Measurements from ENCODE around the gene PNPT1. TPM values are rescaled to one million over a fixed set of nuclear protein-coding genes. Genes with fewer than 3 reads are reported as not detected.
A peak's percentile ranks its signal among the peaks of the same experiment; 100 is the strongest.

The PNPT1 gene
- total RNA-seq, 2 donors from 2014 or later, result 9.4 to 17.7 TPM

- DNase-seq (no peak), ATAC-seq (no peak)
- Mint-ChIP-seq H3K4me3 (no peak overlapping the region), H3K27me3 (no peaks in the 10 kb centered on the region), H3K27ac (no peak overlapping the region), H3K36me3 (ENCODE audit: low read depth) (no peaks in the 10 kb centered on the region), H3K4me1 (peaks cover 31% of the 10 kb centered on the region)
- no peaks in the 10 kb centered on the region for H3K9me3 ChIP-seq (ENCODE audit: control insufficient read depth, low read length, poor library complexity, severe bottlenecking)
These were observed 65.7 kb downstream of the PNPT1 start for GRCh38 chr2:55627915-55628314.

GRCh38 chr2:55621802-55622201 lies 71.8 kb downstream of the PNPT1 start:
- peaks cover 53% of the 10 kb centered on the region for H3K4me1 Mint-ChIP-seq
- H3K36me3 Mint-ChIP-seq (ENCODE audit: low read depth), result no peaks in the 10 kb centered on the region
- no peak overlapping the region for H3K4me3 Mint-ChIP-seq
- ATAC-seq (no peak), DNase-seq (no peak)
- no peaks in the 10 kb centered on the region for H3K9me3 ChIP-seq (ENCODE audit: control insufficient read depth, low read length, poor library complexity, severe bottlenecking)
- H3K27me3 Mint-ChIP-seq, result no peaks in the 10 kb centered on the region
- H3K27ac Mint-ChIP-seq, result no peak overlapping the region

- H3K4me3 Mint-ChIP-seq, result no peak overlapping the region
- no peak overlapping the region for H3K27ac Mint-ChIP-seq
- ATAC-seq, result no peak
- DNase-seq, result no peak
- H3K36me3 Mint-ChIP-seq (ENCODE audit: low read depth), result no peaks in the 10 kb centered on the region
- no peaks in the 10 kb centered on the region for H3K27me3 Mint-ChIP-seq
- no peaks in the 10 kb centered on the region for H3K9me3 ChIP-seq (ENCODE audit: control insufficient read depth, low read length, poor library complexity, severe bottlenecking)
- H3K4me1 Mint-ChIP-seq, result peaks cover 52% of the 10 kb centered on the region
These were observed 73.4 kb downstream of the PNPT1 start for GRCh38 chr2:55620123-55620779.

- no peaks in the 10 kb centered on the region for H3K36me3 Mint-ChIP-seq (ENCODE audit: low read depth)
- H3K4me1 Mint-ChIP-seq, result peaks cover 48% of the 10 kb centered on the region
- H3K27ac Mint-ChIP-seq, result no peak overlapping the region
- DNase-seq (peak; percentile 22 to 35 (median 33)), ATAC-seq (peak; percentile 12)
- H3K4me3 Mint-ChIP-seq, result no peak overlapping the region
- H3K27me3 Mint-ChIP-seq, result no peaks in the 10 kb centered on the region
- no peaks in the 10 kb centered on the region for H3K9me3 ChIP-seq (ENCODE audit: control insufficient read depth, low read length, poor library complexity, severe bottlenecking)
These were observed 75.2 kb downstream of the PNPT1 start for GRCh38 chr2:55618275-55619055.

GRCh38 chr2:55618025-55618274 lies 75.7 kb downstream of the PNPT1 start:
- Mint-ChIP-seq H3K27me3 (no peaks in the 10 kb centered on the region), H3K4me1 (peaks cover 44% of the 10 kb centered on the region)
- no peak for ATAC-seq

GRCh38 chr2:55617175-55618024 lies 76.2 kb downstream of the PNPT1 start, which contains the start of gene PPP4R3B:
PPP4R3B (minus strand) TSS chr2:55617622; CDS start chr2:55617285, 337 bp downstream.
- no peaks in the 10 kb centered on the region for H3K27me3 Mint-ChIP-seq
- no peak within 1 kb of the TSS for H3K27ac Mint-ChIP-seq
- no peaks in the 10 kb centered on the region for H3K36me3 Mint-ChIP-seq (ENCODE audit: low read depth)
- DNase-seq (peak; percentile 97 to 99 (median 98)), ATAC-seq (peak; percentile 85)
- H3K9me3 ChIP-seq (ENCODE audit: control insufficient read depth, low read length, poor library complexity, severe bottlenecking), result no peaks in the 10 kb centered on the region
- H3K4me1 Mint-ChIP-seq, result peaks cover 40% of the 10 kb centered on the region
- H3K4me3 Mint-ChIP-seq, result no peak within 1 kb of the TSS

More at GRCh38 chr2:55618025-55618274, 75.7 kb downstream of the PNPT1 start:
- DNase-seq, result no peak
- H3K36me3 Mint-ChIP-seq (ENCODE audit: low read depth), result no peaks in the 10 kb centered on the region
- H3K4me3 Mint-ChIP-seq, result no peak overlapping the region
- no peak overlapping the region for H3K27ac Mint-ChIP-seq
- no peaks in the 10 kb centered on the region for H3K9me3 ChIP-seq (ENCODE audit: control insufficient read depth, low read length, poor library complexity, severe bottlenecking)

- peak; percentile 33 for ATAC-seq
- no peak overlapping the region for H3K4me3 Mint-ChIP-seq
- H3K36me3 Mint-ChIP-seq (ENCODE audit: low read depth), result no peaks in the 10 kb centered on the region
- H3K27me3 Mint-ChIP-seq, result no peaks in the 10 kb centered on the region
- peak in 2 of 3 donors; percentile 35 to 43 for DNase-seq
- H3K9me3 ChIP-seq (ENCODE audit: control insufficient read depth, low read length, poor library complexity, severe bottlenecking), result no peaks in the 10 kb centered on the region
- H3K4me1 Mint-ChIP-seq, result peaks cover 34% of the 10 kb centered on the region
- H3K27ac Mint-ChIP-seq, result no peak overlapping the region
These were observed 77.0 kb downstream of the PNPT1 start for GRCh38 chr2:55616551-55617174.

GRCh38 chr2:55611997-55612396 lies 81.6 kb downstream of the PNPT1 start:
- H3K4me1 Mint-ChIP-seq, result peaks cover 30% of the 10 kb centered on the region
- ATAC-seq, result no peak
- no peaks in the 10 kb centered on the region for H3K9me3 ChIP-seq (ENCODE audit: control insufficient read depth, low read length, poor library complexity, severe bottlenecking)
- no peaks in the 10 kb centered on the region for H3K27me3 Mint-ChIP-seq
- no peak overlapping the region for H3K4me3 Mint-ChIP-seq
- no peak for DNase-seq
- no peaks in the 10 kb centered on the region for H3K36me3 Mint-ChIP-seq (ENCODE audit: low read depth)
- peak overlapping the region; percentile 77 for H3K27ac Mint-ChIP-seq

- no peak for DNase-seq
- peak overlapping the region; percentile 91 for H3K27ac Mint-ChIP-seq
These were observed 82.5 kb downstream of the PNPT1 start for GRCh38 chr2:55610954-55611743.

GRCh38 chr2:55609938-55610578 lies 83.6 kb downstream of the PNPT1 start:
- no peak for ATAC-seq
- no peaks in the 10 kb centered on the region for H3K9me3 ChIP-seq (ENCODE audit: control insufficient read depth, low read length, poor library complexity, severe bottlenecking)
- H3K27me3 Mint-ChIP-seq, result no peaks in the 10 kb centered on the region
- no peak for DNase-seq
- H3K4me3 Mint-ChIP-seq, result no peak overlapping the region
- peaks cover 27% of the 10 kb centered on the region for H3K4me1 Mint-ChIP-seq
- H3K27ac Mint-ChIP-seq, result peak overlapping the region; percentile 91
- no peaks in the 10 kb centered on the region for H3K36me3 Mint-ChIP-seq (ENCODE audit: low read depth)

More at GRCh38 chr2:55610954-55611743, 82.5 kb downstream of the PNPT1 start:
- no peak for ATAC-seq
- H3K9me3 ChIP-seq (ENCODE audit: control insufficient read depth, low read length, poor library complexity, severe bottlenecking), result no peaks in the 10 kb centered on the region
- H3K36me3 Mint-ChIP-seq (ENCODE audit: low read depth), result no peaks in the 10 kb centered on the region
- peaks cover 33% of the 10 kb centered on the region for H3K4me1 Mint-ChIP-seq
- H3K27me3 Mint-ChIP-seq, result no peaks in the 10 kb centered on the region
- H3K4me3 Mint-ChIP-seq, result peak overlapping the region; percentile 33

- ATAC-seq (no peak), DNase-seq (no peak)
- Mint-ChIP-seq H3K27me3 (no peaks in the 10 kb centered on the region), H3K4me1 (peaks cover 29% of the 10 kb centered on the region), H3K27ac (peak overlapping the region; percentile 47), H3K36me3 (ENCODE audit: low read depth) (no peaks in the 10 kb centered on the region), H3K4me3 (no peak overlapping the region)
- H3K9me3 ChIP-seq (ENCODE audit: control insufficient read depth, low read length, poor library complexity, severe bottlenecking), result no peaks in the 10 kb centered on the region
These were observed 84.3 kb downstream of the PNPT1 start for GRCh38 chr2:55609193-55609794.

GRCh38 chr2:55607717-55608116 lies 85.9 kb downstream of the PNPT1 start:
- Mint-ChIP-seq H3K4me1 (peaks cover 27% of the 10 kb centered on the region), H3K36me3 (ENCODE audit: low read depth) (no peaks in the 10 kb centered on the region), H3K27me3 (no peaks in the 10 kb centered on the region), H3K27ac (peak overlapping the region; percentile 65), H3K4me3 (no peak overlapping the region)
- ATAC-seq (no peak), DNase-seq (no peak)
- H3K9me3 ChIP-seq (ENCODE audit: control insufficient read depth, low read length, poor library complexity, severe bottlenecking), result no peaks in the 10 kb centered on the region

All from T-helper 17 cell (primary cell).